Mesothelial cell of epicardium (in vitro differentiated cells): ENCODE measurements around the gene OLIG3. TPM values are rescaled to one million over a fixed set of nuclear protein-coding genes. Genes with fewer than 3 reads are reported as not detected.

Source experiments
- DNase-seq, 2 experiments: peaks; one replicate each; pipeline ENCODE4 v3.0.0; 2021; ENCODE audit warnings: low spot score in 2 of 2; ENCODE audit not compliant: unreplicated experiment in 2 of 2
- H3K27ac Mint-ChIP-seq: 2 replicates; pipeline ENCODE4 v1.8.0; 2021; ENCODE audit warnings: mixed read lengths
- H3K27me3 Mint-ChIP-seq: 2 replicates; pipeline ENCODE4 v1.8.0; 2021; ENCODE audit warnings: low read depth, mixed read lengths
- H3K36me3 Mint-ChIP-seq: 2 replicates; pipeline ENCODE4 v1.8.0; 2021; ENCODE audit warnings: mixed read lengths
- H3K4me1 Mint-ChIP-seq: 2 replicates; pipeline ENCODE4 v1.8.0; 2021; ENCODE audit warnings: mixed read lengths
- H3K4me3 Mint-ChIP-seq: 2 replicates; pipeline ENCODE4 v1.8.0; 2021; ENCODE audit warnings: mild to moderate bottlenecking, moderate library complexity, mixed read lengths
- H3K9me3 Mint-ChIP-seq: 2 replicates; pipeline ENCODE4 v1.8.0; 2021; ENCODE audit warnings: mixed read lengths
- CTCF ChIP-seq: fragments of 200-600 bp; sonication (generic); IDR thresholded peaks from one replicate; pipeline ENCODE4 v1.5.0; 2021; ENCODE audit warnings: antibody characterized with exemption; ENCODE audit not compliant: unreplicated experiment
- total RNA-seq: library from RNA; stranded (reverse); gene quantifications from 3 replicates; pipeline ENCODE4 v1.2.1, GENCODE V29; 2021

Gene OLIG3
- total RNA-seq, 1 donor from 2014 or later, result 0.34 TPM

DNA sequence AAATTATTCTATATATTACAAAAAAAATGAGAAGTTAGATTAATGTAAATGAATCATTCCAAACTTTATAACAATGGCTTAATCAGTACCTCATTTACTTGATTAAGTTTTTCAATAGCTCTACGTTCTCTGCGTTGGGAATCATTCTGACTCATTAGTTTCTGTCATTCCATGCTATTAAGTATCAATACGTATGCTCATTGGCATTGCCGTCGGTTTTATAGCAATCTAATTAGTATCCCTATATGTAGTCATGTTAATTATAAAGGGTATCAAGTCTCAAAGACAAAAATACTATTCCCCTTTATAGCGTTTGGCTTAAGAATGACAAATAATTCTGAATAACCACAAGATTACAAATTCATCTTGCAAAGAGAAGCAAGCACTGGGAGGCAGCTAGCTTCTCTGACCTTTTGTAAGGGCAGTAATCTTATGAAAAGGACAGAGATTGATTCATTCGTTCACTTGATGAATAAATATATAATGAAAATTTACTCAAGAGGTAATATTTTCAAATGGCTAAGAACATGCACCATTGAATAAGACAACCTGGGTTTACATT lies 41.8 kb downstream of the OLIG3 start:
- Mint-ChIP-seq H3K9me3 (peaks cover 12% of the 10 kb centered on the region), H3K4me3 (no peak overlapping the region), H3K27ac (no peak overlapping the region), H3K27me3 (no peaks in the 10 kb centered on the region), H3K36me3 (no peaks in the 10 kb centered on the region), H3K4me1 (no peaks in the 10 kb centered on the region)
- DNase-seq, result no peak
- no peak for TF ChIP-seq CTCF

- Mint-ChIP-seq H3K27me3 (no peaks in the 10 kb centered on the region), H3K4me3 (no peak overlapping the region), H3K9me3 (peaks cover 45% of the 10 kb centered on the region), H3K4me1 (no peaks in the 10 kb centered on the region), H3K36me3 (no peaks in the 10 kb centered on the region), H3K27ac (no peak overlapping the region)
- no peak for DNase-seq
- TF ChIP-seq CTCF, result no peak
These were observed 50.3 kb downstream of the OLIG3 start for GRCh38 chr6:137443901-137444300.
